ENCODE data around the gene CCDC12.
A peak's percentile ranks its signal among the peaks of the same experiment; 100 is the strongest.

The CCDC12 gene

DNA sequence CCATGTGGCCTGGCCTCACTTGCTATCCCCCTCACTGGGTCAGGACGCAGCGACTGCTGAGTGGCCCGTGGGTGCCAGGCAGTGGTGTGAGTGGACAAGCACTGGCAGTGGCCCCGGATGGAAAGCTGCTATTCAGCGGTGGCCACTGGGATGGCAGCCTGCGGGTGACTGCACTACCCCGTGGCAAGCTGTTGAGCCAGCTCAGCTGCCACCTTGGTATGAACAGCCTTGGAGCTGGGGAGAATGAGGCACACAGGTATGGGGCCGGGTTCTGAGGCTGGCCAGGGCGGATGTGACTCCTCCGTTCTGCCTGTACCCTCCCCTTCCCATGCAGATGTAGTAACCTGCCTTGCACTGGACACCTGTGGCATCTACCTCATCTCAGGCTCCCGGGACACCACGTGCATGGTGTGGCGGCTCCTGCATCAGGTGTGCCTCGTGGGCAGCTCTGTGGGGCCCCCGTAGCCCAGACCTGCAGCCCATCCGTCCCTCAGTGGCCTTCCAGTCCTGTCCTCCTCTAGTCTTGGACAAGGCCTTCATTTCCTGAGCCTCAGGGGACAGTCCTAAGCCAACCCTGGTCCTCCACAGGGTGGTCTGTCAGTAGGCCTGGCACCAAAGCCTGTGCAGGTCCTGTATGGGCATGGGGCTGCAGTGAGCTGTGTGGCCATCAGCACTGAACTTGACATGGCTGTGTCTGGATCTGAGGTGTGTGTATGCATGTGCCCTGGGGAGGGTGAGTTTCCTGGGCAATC, 31.1 kb upstream of the CCDC12 start:
- no peak for DNase-seq

DNA sequence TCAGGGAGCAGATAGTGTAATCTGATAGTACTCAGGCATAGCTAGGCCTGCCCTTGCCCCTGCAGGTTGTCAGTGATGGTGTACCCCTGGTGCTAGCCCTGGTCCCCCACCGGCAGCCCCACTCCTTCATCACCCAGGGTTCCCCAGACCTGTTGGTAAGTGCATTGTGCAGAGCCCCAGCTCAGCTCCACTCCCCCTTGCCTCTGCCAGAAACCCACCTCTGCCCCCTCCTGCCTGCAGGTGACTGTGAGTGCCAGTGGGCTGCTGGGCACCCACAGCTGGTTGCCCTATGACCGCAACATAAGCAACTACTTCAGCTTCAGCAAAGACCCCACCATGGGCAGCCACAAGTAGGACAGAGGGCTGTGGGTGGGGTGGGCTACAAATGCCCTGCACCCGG, 30.5 kb upstream of the CCDC12 start:
- DNase-seq: no peak

- DNase-seq: no peak
These were observed 29.7 kb upstream of the CCDC12 start for GRCh38 chr3:47006145-47006651.

- no peak for DNase-seq
These were observed 28.9 kb upstream of the CCDC12 start for GRCh38 chr3:47005212-47006144.

DNA sequence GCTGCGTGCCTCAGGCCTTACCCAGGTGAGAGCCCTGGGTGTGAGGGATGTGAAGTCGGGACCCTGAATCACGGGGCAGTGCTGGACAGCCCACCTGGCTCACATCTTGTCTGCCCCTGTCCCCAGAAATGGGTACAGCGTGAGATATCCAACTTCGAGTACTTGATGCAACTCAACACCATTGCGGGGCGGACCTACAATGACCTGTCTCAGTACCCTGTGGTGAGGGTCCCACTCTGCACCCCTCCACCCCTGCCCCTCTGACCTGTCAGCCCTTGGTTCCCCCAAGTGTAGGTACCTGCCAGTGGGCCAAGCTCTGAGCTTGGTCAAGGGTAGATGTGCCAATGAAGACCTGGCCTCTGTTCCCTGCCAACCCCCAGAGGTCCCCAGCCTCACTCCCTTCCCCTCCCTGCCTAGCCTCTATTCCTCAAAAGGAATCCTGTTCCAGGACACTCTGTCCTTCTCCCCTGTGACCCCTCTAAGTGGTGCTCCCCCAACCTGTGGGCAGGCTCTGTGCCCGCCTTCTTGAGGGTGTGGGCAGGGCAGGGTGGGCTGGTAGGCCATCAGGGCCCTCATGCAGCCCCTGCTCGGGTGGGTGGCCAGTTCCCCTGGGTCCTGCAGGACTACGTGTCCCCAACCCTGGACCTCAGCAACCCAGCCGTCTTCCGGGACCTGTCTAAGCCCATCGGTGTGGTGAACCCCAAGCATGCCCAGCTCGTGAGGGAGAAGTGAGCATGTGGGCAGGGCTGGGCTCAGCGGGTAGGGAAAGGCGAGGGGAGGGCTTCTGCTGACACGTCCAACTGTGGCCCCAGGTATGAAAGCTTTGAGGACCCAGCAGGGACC, 28.0 kb upstream of the CCDC12 start:
- no peak for DNase-seq

DNA sequence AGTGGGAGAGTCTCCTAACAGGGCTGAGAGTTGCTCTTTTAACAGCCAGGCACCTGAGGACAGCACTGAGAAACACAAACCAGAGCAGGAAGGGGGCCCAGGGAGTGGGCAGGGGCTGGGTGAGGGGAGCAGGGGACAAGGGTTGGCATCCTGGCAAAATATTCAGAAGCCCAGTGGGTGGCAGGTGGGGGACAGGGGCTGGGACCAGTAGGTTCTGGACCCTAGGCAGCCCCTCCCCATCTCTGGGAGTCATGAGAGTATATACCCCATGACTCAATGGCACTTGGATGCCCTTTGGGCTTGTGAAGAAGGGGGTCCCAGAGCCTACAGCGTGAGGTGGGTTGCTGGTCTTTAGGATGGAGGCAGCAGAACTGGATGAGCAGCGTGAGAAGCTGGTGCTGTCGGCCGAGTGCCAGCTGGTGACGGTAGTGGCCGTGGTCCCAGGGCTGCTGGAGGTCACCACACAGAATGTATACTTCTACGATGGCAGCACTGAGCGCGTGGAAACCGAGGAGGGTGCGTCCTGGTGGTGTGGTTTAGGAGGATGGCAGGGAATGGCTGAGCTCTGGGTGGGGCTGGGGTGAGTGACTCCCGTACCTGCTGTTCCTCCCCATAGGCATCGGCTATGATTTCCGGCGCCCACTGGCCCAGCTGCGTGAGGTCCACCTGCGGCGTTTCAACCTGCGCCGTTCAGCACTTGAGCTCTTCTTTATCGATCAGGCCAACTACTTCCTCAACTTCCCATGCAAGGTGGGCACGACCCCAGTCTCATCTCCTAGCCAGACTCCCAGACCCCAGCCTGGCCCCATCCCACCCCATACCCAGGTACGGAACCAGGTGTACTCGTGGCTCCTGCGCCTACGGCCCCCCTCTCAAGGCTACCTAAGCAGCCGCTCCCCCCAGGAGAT, 27.2 kb upstream of the CCDC12 start:
- DNase-seq: no peak

DNA sequence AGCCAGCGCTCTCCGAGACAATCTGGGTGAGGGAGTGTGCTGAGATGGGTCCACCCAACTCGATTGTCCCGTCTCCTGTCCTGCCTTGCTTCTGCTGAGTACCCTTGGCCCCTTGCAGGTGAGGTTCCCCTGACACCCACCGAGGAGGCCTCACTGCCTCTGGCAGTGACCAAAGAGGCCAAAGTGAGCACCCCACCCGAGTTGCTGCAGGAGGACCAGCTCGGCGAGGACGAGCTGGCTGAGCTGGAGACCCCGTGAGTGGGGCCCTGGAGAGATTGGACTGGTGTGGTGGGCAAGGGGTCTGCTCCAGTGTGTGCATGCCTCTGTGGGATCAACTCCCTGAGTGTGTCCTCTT, 26.5 kb upstream of the CCDC12 start:
- DNase-seq: no peak

- no peak for DNase-seq
These were observed 25.9 kb upstream of the CCDC12 start for GRCh38 chr3:47002171-47003055.

DNA sequence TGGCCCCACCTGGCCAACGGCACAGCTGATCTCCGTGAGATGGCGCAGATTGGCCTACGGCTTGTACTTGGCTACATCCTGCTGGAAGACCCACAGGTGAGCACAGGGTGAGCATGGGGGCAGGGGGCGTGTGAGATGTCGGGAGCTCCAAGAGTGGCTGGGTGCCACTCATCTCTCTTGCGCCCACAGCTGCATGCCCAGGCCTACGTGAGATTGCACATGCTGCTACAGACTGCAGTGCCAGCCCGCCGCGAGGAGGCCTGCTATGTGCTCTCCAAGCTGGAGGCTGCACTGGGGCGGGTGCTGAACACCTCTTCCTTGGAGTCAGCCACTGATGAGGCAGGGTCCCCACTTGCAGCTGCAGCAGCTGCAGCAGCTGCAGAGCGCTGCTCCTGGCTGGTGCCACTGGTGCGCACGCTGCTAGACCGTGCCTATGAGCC, 25.2 kb upstream of the CCDC12 start:
- no peak for DNase-seq

- no peak for DNase-seq
These were observed 24.6 kb upstream of the CCDC12 start for GRCh38 chr3:47000922-47001730.

- DNase-seq: no peak
These were observed 23.8 kb upstream of the CCDC12 start for GRCh38 chr3:47000198-47000815.

DNA sequence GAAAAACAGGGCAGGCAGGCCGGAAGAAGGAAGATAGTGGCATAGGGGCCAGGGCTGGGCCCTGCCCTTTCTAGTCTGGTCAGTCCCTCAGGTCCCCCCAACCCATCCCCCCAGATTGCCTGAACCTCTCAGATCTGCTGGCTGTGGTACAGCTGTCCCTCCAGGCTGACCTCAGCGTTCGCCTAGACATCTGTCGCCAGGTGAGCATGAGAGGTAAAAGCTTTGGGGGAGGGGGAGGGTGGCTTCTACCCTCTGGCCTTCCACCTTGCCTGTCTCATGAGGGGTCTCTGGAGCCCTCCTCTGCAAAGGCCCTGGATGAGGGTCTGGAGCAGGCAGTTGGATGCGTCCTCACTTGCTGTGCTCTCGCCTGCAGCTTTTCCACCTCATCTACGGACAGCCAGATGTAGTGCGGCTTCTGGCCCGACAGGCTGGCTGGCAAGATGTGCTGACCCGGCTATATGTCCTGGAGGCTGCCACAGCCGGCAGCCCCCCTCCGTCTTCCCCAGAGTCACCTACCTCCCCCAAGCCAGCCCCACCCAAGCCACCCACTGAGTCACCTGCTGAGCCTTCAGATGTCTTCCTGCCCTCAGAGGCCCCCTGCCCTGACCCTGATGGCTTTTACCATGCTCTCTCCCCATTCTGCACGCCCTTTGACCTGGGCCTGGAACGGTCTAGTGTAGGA, 23.1 kb upstream of the CCDC12 start:
- DNase-seq: no peak

DNA sequence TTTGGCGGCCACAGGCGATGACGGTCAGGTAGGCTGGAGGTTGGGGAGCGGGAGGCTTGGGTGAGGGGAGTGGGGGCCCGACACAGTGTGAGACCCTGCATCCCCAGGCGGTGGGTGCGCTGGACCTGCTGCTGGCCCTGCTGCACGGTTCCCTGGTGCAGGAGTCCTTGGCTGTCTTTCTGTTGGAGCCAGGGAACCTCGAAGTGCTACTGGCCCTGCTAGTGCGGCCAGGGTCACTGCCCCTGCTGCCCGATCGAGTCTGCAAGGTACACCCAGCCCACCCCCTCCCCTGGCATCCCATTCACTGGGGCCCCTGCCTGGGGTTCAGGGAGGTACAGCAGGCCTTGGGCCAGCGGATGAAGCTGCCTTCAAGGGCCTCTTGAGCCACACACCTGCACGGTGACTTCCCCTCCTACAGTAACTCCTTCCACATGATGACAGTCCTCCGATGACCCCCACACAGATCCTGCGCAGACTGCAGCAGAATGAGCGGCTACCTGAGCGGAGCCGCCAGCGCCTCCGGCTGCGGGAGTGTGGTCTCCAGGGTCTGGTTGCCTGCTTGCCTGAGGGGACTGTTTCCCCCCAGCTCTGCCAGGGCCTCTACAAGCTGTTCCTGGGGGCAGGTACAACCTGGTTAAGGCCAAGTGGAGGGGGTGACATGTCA, 22.4 kb upstream of the CCDC12 start:
- no peak for DNase-seq

DNA sequence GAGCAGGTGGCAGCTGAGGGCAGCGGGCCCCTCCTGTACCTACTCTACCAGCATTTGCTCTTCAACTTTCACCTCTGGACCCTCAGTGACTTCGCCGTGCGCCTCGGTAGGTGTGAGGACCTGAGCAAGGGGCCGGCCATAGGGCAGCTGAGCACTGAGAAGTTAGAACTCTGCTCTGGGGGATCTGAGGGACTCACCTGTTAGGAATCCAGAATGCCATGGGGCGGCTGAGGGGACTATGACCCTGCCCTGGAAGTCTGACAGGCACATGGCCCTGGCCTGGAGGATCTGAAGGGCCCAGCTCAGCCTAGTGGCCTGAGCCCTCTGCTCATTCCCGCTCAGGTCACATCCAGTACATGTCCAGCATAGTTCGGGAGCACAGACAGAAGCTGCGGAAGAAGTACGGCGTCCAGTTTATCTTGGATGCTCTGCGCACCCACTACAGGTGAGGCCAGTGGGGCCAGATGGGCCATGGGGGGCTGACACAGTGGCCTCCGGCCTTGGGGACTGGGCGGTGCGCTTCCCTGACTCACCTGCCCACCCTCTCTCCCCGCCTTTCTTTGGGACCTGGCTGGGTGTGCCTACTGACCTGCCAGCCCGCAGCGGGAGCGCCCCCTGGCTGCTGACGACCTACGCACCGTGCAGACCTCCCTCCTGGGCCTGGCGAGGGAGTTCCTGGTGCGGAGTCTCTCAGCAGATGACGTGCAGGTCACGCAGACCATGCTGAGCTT, 21.7 kb upstream of the CCDC12 start:
- DNase-seq: peak; percentile 63

DNA sequence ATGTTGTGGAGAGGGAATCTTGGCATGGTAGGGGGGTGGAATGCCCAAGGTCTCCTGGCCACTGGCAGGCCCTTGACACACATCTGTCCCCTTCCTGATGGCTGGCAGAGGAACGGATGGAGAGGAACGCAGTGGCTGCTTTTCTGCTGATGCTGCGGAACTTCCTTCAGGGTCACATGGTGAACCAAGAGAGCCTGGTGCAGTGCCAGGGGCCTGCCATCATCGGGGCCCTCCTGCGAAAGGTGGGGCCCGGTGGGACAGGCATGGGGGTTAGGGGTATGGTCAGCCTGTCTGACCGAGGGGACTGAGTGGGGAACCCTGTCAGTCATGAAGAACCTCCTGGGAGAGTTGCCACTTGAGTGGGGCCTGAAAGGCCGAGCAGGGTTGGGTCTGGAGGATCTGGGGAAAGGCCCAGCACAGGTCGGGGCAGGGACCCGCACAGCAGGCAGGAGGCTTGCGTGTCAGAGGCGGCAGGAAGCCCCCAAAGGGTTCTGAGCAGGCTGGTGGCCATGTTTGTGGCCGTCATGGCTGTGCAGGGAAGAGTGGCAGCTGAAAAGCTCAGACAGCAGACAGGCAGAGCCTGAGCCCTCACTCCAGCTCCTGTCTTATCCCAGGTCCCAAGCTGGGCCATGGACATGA, 21.0 kb upstream of the CCDC12 start:
- DNase-seq: no peak

GRCh38 chr3:46996689-46997452, 20.3 kb upstream of the CCDC12 start:
- no peak for DNase-seq

All from central memory CD4-positive, alpha-beta T cell (primary cell).